ENCODE results near the gene IFI30. TPM values are rescaled to one million over a fixed set of nuclear protein-coding genes. Genes with fewer than 3 reads are reported as not detected.

The IFI30 gene
- total and polyA plus RNA-seq, 2 donors (not counting 3 experiments of a cell fraction or from before 2014, with no cell fraction given) = 1.1 to 1.6 TPM

DNA sequence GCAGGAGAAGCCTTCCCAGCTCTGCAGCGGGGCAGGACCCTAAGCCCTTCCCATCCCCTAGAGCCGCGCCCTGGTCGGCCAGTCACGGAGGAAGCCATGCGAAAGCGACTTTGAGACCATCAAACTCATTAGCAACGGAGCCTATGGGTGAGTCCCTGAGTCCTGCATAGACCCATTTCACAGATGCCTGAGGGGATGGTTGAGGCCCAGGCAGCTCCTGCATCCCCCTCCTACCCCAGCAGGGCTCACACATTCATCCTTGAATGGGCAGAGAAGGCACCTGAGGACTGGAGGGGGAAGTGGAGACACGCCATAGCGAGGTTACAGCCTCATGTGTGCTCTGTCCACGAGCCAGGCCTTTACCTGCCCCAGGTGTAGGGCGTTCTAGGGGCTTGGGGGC, 44.8 kb upstream of the IFI30 start:
- TF ChIP-seq POLR2AphosphoS5 (IDR thresholded peaks at IDR 0.05; ENCODE audit: insufficient read depth, low read depth, low read length) (no peak), POLR2A (IDR thresholded peaks at IDR 0.05; ENCODE audit: low read depth, low read length) (no peak)
- TF ChIP-seq, protein P1, sequence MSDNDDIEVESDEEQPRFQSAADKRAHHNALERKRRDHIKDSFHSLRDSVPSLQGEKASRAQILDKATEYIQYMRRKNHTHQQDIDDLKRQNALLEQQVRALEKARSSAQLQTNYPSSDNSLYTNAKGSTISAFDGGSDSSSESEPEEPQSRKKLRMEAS (IDR thresholded peaks at IDR 0.05; ENCODE audit: insufficient read depth, insufficient read length) = no peak
- Histone ChIP-seq H3K9me3 (replicated peaks; ENCODE audit: control insufficient read depth, insufficient read depth, low read length) (no peaks in the 10 kb centered on the region), H3K9ac (replicated peaks; ENCODE audit: extremely low read depth, insufficient read depth, low read length) (no peak overlapping the region), H4K20me1 (replicated peaks; ENCODE audit: control insufficient read depth, extremely low read depth, insufficient read depth, low read length) (no peaks in the 10 kb centered on the region), H3K4me2 (ENCODE audit: insufficient read depth, low read length) (no peak overlapping the region), H3K27me3 (ENCODE audit: control insufficient read depth in 2 of 2, insufficient read depth in 2 of 2, low read length in 2 of 2) (no peaks in the 10 kb centered on the region), H3K9me1 (replicated peaks; ENCODE audit: control insufficient read depth, extremely low read depth, insufficient read depth, low read length) (no peaks in the 10 kb centered on the region), H3K36me3 (ENCODE audit: control insufficient read depth in 2 of 2, extremely low read depth in 1 of 2, insufficient read depth in 2 of 2, low read length in 2 of 2) (no peaks in the 10 kb centered on the region), H3K27ac (ENCODE audit: insufficient read depth, low read depth, low read length) (no peak overlapping the region), H3K79me2 (ENCODE audit: control insufficient read depth, insufficient read depth, low read length) (no peaks in the 10 kb centered on the region), H3K4me3 (replicated peaks in 1 of 3; ENCODE audit: insufficient read depth in 1 of 3, low read depth in 1 of 3, low read length in 3 of 3) (no peak overlapping the region), H2AFZ (ENCODE audit: low read depth, low read length) (no peak overlapping the region), H3K4me1 (ENCODE audit: control insufficient read depth, extremely low read depth, insufficient read depth, low read length) (no peaks in the 10 kb centered on the region)
- DNase-seq (ENCODE audit: low read depth, low spot score) (no peak), FAIRE-seq (no peak)
- CTCF ChIA-PET = interaction anchor here (1.9 to 6.2 kb wide), 2 partner anchors 16 to 123 kb away, joined by 6 to 34 read pairs; no protein-coding TSS in a partner anchor
- dilution Hi-C loops (cut with MboI; ENCODE audit: extremely low pct_ligation_motif_present, low sequenced_read_pairs) = no loop called here
- no TSS peak for BruUV-seq (replicated peaks)
- intact Hi-C loops (cut with micrococcal nuclease) = no loop called here
- POLR2A ChIA-PET = no interaction called here

DNA sequence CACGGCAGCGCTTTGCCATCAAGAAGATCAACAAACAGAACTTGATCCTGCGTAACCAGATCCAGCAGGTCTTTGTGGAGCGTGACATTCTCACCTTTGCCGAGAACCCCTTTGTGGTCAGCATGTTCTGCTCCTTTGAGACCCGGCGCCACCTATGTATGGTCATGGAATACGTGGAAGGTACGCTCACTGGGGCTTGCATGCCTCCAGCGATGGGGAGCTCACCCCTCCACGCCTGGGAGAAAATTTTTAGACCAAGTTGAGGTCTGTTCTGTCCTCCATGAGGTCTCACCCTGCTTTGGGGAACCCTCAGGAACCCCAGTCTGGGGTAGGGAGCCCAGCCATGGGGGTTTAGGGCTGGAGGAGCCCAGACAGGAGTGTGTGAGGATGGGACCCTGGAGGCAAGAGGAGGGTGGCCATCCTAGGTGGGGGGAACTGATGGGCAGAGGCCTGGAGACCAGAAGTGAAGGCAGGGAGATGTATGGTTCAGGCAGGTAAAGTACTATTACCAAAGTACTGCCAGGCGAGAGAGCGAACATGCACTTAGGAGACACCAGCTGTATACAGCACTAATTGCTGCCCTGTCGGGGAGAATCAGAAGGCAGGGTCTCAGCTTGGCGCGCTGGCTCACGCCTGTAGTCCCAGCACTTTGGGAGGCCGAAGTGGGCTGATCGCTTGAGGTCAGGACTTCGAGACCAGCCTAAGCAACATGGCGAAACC, 42.9 kb upstream of the IFI30 start:
- no peaks in the 10 kb centered on the region for H3K4me1 ChIP-seq (ENCODE audit: control insufficient read depth, extremely low read depth, insufficient read depth, low read length)
- no peak overlapping the region for H3K27ac ChIP-seq (ENCODE audit: insufficient read depth, low read depth, low read length)
- H3K4me3 ChIP-seq (replicated peaks in 1 of 3; ENCODE audit: insufficient read depth in 1 of 3, low read depth in 1 of 3, low read length in 3 of 3) = no peak overlapping the region
- no peaks in the 10 kb centered on the region for H4K20me1 ChIP-seq (replicated peaks; ENCODE audit: control insufficient read depth, extremely low read depth, insufficient read depth, low read length)
- H3K4me2 ChIP-seq (ENCODE audit: insufficient read depth, low read length) = no peak overlapping the region
- no peak for FAIRE-seq
- H3K9me1 ChIP-seq (replicated peaks; ENCODE audit: control insufficient read depth, extremely low read depth, insufficient read depth, low read length) = no peaks in the 10 kb centered on the region
- H3K9me3 ChIP-seq (replicated peaks; ENCODE audit: control insufficient read depth, insufficient read depth, low read length) = no peaks in the 10 kb centered on the region
- H3K79me2 ChIP-seq (ENCODE audit: control insufficient read depth, insufficient read depth, low read length) = no peaks in the 10 kb centered on the region
- intact Hi-C loops (cut with micrococcal nuclease) (no loop called here), dilution Hi-C loops (cut with MboI; ENCODE audit: extremely low pct_ligation_motif_present, low sequenced_read_pairs) (no loop called here)
- DNase-seq (ENCODE audit: low read depth, low spot score) = no peak
- ChIA-PET POLR2A (no interaction called here), CTCF (interaction anchor here (1.8 kb wide), 1 partner anchor 18 kb away, joined by 5 read pairs; no protein-coding TSS in a partner anchor)
- H3K9ac ChIP-seq (replicated peaks; ENCODE audit: extremely low read depth, insufficient read depth, low read length) = no peak overlapping the region
- no peaks in the 10 kb centered on the region for H3K36me3 ChIP-seq (ENCODE audit: control insufficient read depth in 2 of 2, extremely low read depth in 1 of 2, insufficient read depth in 2 of 2, low read length in 2 of 2)
- no peak for TF ChIP-seq POLR2A (IDR thresholded peaks at IDR 0.05; ENCODE audit: low read depth, low read length)
- TF ChIP-seq, protein P2, sequence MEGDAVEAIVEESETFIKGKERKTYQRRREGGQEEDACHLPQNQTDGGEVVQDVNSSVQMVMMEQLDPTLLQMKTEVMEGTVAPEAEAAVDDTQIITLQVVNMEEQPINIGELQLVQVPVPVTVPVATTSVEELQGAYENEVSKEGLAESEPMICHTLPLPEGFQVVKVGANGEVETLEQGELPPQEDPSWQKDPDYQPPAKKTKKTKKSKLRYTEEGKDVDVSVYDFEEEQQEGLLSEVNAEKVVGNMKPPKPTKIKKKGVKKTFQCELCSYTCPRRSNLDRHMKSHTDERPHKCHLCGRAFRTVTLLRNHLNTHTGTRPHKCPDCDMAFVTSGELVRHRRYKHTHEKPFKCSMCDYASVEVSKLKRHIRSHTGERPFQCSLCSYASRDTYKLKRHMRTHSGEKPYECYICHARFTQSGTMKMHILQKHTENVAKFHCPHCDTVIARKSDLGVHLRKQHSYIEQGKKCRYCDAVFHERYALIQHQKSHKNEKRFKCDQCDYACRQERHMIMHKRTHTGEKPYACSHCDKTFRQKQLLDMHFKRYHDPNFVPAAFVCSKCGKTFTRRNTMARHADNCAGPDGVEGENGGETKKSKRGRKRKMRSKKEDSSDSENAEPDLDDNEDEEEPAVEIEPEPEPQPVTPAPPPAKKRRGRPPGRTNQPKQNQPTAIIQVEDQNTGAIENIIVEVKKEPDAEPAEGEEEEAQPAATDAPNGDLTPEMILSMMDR (IDR thresholded peaks at IDR 0.05; ENCODE audit: extremely low read depth in 1 of 2, insufficient read depth in 1 of 2, low read depth in 1 of 2, low read length in 2 of 2) = no peak
- no peak for TF ChIP-seq JUN (IDR thresholded peaks at IDR 0.05; ENCODE audit: borderline replicate concordance, insufficient read depth, insufficient read length, low read depth)
- TF ChIP-seq GATA2 (IDR thresholded peaks at IDR 0.05; ENCODE audit: insufficient read depth, insufficient read length, low read depth, low read length) = no peak
- TF ChIP-seq, protein P1 (IDR thresholded peaks at IDR 0.05; ENCODE audit: insufficient read depth, insufficient read length) = no peak
- TF ChIP-seq EZH2 (IDR thresholded peaks at IDR 0.05; ENCODE audit: borderline replicate concordance, low read depth, low read length, severe bottlenecking) = no peak
- TF ChIP-seq FOS (IDR thresholded peaks at IDR 0.05; ENCODE audit: borderline replicate concordance, insufficient read depth, low read length) = no peak
- no peak for TF ChIP-seq POLR2AphosphoS5 (IDR thresholded peaks at IDR 0.05; ENCODE audit: insufficient read depth, low read depth, low read length)
- no peak for TF ChIP-seq MYC (IDR thresholded peaks at IDR 0.05; ENCODE audit: low read depth, low read length)
- H2AFZ ChIP-seq (ENCODE audit: low read depth, low read length) = no peak overlapping the region
- no TSS peak for BruUV-seq (replicated peaks)
- H3K27me3 ChIP-seq (ENCODE audit: control insufficient read depth in 2 of 2, insufficient read depth in 2 of 2, low read length in 2 of 2) = no peaks in the 10 kb centered on the region

All from endothelial cell of umbilical vein (primary cell).